SKM-1 (cell line): Measurements from ENCODE around the gene CSH1.
"Not testable (repeated sequence)": the region's sequence is repeated elsewhere in the genome, so short reads cannot be mapped to it uniquely, and the experiment has no call there.

Experiments used
- DNase-seq: peaks from one replicate; lab custom pipeline; 2025; ENCODE audit not compliant: unreplicated experiment; lab: John Stamatoyannopoulos, UW

Gene CSH1

DNA sequence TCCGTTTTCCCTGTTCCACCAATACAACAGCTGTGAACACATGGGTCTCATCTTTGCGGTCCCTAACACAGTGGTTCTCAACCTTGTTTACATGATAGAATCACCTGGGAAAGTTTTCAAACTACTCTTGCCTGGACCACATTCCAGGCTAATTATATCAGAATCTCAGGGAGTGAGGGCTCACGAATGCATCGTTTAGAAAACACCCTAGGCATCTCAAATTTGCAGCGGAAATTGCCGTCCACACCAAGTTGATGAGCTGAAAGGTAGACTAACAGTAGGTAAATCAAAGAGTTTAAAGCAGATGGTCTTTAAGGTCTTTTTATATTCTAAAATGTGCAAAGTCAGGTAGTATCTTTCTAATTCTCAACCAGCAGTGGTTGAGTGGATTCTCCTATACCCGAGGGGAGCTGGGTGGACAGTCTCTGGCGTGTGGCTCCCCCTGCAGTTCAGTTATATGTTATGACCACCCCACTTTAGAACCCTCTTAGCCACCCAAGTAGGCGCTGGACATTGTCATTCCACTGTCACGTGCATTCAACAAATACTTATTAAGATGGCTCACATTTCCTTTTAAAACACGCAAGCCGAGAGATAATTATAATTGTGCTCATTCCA lies 10.9 kb upstream of the CSH1 start:
- DNase-seq, result not testable (repeated sequence)

DNA sequence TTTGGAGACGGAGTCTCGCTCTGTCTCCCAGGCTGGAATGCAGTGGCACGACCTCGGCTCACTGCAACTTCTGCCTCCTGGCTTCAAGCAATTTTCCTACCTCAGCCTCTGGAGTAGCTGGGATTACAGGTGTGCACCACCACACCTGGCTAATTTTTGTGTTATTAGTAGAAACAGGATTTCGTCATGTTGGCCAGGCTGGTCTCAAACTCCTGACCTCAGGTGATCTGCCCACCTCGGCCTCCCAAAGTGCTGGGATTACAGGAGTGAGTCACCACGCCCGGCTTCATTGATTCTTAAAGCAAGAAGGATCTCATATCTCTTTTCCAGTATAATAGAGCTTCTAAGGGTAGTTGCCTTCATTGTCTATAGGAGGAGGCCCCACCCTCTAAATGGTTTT lies 8.4 kb upstream of the CSH1 start:
- DNase-seq, result not testable (repeated sequence)

DNA sequence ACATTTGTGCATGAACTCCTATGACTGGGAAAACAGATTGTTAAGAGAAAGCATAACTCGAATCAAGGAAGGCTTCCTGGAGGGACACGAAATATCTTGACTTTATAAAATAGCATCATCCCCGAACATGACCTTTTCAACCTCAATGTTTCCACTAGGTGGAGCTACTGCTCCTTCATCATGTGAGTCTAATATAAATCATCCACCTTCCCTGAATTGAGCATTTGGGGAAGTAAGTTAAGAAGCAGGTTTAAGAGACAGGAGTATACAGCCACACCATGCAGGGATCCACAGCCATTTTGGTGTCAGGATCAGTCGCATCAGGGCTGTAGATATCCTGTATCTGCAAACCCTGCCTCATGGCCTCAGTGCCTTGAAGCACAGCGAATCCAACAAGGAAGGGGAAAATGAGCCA lies 7.4 kb upstream of the CSH1 start:
- not testable (repeated sequence) for DNase-seq

DNA sequence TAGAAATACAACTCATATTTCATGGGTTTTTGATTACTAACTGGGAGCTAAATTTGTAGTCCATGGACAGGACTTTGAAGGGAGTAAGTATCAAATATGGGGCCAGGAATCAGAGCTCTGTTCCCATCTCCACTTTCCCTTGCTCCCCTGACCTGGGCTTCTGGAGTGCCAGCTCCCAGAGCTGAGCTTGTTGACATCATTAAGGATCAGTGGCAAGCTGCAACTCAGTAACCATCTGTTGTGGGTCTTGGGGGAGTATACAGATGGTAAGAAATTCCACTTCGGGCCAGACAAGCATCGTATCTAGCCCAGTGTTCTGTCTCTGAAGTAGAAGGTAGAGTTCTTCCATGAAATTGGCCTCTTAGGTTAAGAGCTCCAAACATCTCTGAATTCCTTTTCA lies 5.6 kb upstream of the CSH1 start:
- DNase-seq, result not testable (repeated sequence)

DNA sequence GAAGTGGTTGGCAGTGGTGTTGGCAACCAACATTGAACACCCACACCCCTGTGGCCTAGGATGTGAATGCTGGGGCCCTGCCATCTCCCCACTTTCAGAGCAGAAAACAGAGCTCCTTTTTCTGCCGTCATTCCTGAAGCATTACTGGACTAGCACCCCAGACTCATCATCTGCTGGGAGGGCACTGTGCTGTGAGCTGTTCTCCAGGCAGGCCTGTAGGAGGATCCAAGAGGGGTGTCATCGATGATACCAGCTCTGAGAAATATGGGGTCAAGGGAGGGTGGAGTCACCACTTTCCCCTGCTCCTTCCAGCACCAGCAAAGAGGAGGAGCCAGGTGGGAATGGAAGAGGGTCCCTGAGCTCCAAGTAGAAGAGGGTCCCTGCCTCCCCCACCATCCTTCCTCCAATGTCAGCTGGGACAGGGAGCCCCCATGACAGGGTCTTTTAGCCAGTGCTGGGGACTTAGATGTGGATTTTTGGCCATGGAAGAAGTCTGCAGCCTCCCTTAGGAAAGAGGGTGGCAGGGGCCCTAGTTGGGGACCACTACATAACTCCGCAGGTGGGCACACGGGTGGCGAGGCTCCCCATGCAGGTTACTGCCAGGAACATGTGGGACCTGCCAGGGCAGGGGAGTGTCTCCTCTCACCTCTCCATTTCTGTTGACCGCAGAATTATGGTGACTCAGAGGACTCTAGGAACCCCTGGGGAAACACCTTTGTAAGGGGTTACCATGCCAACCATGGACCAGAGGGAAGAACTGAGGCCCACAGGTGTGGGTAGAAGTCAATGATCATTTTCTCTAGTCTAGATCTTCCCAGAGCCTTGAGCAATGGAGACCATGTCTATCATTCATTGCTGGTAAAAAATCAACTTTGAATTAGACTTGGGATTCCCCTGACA lies 2.8 kb upstream of the CSH1 start:
- not testable (repeated sequence) for DNase-seq

DNA sequence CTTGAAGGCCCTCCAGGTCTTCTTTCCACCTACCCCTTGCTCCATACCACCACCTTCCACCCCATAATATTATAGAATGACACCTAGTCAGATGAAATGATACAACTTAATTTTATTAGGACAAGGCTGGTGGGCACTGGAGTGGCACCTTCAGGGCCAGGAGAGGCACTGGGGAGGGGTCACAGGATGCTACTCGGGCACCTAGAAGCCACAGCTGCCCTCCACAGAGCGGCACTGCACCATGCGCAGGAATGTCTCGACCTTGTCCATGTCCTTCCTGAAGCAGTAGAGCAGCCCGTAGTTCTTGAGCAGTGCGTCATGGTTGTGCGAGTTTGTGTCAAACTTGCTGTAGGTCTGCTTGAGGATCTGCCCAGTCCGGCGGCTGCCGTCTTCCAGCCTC lies 1.6 kb downstream of the CSH1 start:
- not testable (repeated sequence) for DNase-seq

DNA sequence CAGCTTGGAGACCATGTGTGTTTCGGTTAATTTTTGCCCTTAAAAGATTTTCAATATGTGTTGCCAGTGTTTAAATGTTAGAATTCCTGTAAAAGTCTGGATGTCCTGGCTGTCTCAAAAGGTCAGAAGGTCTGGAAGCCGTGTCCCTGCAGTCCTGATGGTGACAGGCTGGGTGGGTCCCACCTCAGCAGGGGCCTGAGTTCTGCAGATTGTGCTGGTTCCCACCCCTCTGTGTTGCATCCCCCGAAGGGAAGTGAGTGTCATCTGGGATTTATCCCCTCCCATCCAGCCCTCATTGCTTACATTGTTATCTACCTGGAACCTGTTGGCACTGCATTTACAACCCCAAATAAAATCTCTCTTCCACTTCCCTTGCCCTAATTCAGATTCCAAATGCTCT lies 2.4 kb downstream of the CSH1 start:
- not testable (repeated sequence) for DNase-seq

DNA sequence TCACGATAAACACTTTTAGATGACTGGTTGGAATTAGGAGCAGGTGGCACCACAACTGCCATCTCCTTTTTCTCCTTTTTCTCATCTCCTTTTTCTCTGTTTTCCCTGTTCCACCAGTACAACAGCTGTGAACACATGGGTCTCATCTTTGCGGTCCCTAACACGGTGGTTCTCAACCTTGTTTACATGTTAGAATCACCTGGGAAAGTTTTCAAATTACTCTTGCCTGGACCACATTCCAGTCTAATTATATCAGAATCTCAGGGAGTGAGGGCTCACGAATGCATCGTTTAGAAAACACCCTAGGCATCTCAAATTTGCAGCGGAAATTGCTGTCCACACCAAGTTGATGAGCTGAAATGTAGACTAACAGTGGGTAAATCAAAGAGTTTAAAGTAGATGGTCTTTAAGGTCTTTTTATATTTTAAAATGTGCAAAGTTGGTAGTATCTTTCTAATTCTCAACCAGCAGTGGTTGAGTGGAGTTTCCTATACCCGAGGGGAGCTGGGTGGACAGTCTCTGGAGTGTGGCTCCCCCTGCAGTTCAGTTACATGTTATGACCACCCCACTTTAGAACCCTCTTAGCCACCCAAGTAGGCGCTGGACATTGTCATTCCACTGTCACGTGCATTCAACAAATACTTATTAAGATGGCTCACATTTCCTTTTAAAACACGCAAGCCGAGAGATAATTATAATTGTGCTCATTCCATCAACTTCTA lies 3.9 kb downstream of the CSH1 start:
- DNase-seq, result not testable (repeated sequence)

DNA sequence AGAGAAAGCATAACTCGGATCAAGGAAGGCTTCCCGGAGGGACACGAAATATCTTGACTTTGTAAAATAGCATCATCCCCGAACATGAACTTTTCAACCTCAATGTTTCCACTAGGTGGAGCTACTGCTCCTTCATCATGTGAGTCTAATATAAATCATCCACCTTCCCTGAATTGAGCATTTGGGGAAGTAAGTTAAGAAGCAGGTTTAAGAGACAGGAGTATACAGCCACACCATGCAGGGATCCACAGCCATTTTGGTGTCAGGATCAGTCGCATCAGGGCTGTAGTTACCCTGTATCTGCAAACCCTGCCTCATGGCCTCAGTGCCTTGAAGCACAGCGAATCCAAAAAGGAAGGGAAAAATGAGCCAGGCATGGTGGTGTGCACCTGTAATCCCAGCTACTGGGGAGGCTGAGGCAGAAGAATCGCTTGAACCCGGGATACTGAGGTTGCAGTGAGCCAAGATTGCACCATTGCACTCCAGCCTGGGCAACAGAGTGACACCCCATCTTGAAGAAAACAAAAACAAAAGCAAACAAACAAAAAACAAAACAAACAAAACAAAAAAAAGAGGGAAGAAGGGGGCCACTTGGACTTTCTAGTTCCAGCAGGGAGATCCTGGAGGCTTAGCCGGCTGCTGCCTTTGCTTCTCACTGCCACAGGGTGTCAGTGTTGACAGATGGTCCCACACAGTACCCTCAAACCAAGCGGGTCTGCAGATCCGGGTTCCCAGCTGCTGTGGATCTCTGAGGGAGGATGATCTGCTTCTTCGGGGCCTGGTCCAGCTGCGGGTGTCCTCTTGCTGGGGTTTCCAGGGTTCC lies 7.1 kb downstream of the CSH1 start:
- DNase-seq, result not testable (repeated sequence)

DNA sequence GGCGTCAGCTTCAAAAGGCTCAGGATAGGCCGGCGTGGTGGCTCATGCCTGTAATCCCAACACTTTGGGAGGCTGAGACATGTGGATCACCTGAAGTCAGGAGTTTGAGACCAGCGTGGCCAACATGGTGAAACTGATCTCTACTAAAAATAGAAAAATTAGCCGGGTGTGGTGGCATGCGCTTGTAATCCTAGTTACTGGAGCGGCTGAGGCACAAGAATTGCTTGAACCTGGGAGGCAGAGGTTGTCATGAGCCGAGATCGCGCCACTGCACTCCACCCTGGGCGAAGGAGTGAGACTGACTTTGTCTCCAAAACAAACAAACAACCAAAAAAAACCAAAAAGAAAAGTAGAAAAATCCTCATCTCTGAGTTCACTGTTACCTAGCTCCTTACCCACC lies 11.3 kb downstream of the CSH1 start:
- DNase-seq, result not testable (repeated sequence)

DNA sequence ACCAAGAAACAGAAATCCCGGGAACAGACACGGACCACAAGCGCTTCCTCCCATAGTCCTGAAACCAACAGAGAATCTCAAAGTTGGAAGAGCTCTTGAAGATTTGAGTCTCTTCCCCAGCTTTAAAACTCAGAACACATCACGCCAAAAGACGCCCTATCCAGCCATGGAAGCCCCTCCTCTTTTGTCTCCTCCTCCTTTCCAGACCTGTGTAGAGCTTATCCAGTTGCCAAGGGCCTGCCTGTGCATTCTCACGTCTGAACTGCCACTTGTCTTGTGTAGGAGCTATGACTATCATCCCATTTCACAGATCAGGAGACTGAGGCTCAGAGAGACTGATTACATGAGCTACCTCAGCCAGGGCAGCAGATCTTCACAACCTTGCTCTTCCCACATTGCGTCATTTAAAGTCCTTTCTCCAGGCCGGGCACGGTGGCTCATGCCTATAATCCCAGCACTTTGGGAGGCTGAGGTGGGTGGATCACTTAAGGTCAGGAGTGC lies 13.7 kb downstream of the CSH1 start:
- not testable (repeated sequence) for DNase-seq

DNA sequence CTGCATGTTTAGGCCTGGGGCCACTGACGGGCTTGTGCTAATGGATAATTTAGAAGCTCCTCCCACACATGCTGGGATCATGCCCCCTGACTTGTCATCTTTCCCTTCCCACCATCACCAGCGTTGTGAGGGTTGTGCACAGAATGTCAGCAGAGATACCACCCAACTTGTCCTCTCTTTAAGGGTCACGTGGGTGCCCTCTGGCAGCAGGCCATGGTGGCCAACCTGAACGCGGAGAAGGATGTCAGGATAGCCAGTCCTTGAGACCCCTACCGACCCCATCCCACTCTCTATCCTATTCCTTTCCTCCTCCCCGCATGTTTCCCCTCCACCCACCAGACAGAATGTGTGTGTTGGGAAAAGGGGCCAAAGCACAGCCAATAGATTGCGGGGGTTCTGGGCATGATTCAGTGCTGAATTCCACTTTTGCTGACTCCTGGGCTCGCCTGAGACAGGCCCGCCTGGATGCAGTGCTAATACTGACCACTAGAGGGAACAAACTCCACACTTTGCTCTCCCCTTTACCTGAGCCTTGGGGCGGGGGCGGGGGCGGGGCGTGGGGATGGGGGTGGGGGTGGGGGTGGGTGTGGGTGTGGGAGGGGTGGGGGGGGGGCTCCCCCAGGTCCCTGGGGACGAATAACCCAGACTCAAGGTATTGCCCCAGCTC lies 14.3 kb downstream of the CSH1 start, which contains the start of gene GH2:
Gene GH2, minus strand, starts transcription at position 10 of the 667 bp plus-strand sequence. CDS start 143 bp downstream, outside the sequence.
- DNase-seq, result peak; percentile 42

DNA sequence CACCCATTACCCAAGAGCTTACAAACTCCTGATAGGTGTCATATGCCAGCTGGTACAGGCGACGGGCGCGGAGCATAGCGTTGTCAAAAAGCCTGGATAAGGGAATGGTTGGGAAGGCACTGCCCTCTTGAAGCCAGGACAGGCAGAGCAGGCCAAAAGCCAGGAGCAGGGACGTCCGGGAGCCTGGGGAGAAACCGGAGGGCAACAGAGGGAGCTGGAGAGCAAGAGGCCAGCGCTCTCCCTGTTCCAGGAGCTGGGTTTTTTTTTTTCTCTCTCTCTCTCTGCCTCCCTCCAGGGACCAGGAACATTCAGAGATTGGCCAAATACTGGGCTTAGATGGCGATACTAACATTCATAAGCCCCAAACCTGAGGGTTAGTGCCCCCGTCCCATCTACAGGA lies 15.0 kb downstream of the CSH1 start:
- DNase-seq, result not testable (repeated sequence)

DNA sequence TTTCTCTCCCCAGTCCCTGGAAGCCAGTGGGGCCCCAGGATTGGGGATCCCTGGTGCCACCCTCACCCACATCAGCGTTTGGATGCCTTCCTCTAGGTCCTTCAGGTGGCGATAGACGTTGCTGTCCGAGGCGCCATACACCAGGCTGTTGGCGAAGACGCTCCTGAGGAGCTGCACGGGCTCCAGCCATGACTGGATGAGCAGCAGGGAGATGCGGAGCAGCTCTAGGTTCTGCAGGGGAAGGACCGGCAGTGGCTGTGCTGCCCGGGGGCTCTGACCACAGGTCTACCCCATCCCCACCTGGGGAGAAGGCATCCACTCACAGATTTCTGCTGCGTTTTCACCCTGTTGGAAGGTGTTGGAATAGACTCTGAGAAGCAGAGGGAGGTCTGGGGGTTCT lies 15.7 kb downstream of the CSH1 start:
- no peak for DNase-seq

DNA sequence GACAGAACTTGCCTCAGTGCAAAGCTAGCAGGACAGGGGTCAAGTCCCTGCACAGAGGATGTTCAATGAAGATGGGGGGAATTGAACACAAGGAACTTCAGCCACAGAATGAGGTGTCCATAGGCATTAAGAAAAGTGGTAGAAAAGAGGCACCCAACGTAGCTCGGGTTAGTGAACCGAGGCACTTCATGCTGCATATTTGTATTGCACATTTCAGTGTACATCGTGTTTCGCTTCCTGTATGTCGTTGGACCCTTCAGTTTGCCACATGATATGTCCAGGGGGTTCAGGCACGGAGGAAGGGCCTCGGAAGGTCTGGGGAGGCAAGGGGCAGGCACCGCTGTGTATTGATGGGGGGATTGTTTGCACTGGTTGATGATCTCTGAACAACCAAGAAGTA lies 18.0 kb downstream of the CSH1 start:
- not testable (repeated sequence) for DNase-seq

DNA sequence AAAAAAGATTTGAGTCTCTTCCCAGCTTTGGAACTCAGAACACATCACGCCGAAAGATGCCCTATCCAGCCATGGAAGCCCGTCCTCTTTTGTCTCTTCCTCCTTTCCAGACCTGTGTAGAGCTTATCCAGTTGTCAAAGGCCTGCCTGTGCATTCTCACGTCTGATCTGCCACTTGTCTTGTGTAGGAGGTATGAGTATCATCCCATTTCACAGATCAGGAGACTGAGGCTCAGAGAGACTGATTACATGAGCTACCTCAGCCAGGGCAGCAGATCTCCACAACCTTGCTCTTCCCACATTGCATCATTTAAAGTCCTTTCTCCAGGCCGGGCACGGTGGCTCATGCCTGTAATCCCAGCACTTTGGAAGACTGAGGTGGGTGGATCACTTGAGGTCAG lies 21.7 kb downstream of the CSH1 start:
- not testable (repeated sequence) for DNase-seq

DNA sequence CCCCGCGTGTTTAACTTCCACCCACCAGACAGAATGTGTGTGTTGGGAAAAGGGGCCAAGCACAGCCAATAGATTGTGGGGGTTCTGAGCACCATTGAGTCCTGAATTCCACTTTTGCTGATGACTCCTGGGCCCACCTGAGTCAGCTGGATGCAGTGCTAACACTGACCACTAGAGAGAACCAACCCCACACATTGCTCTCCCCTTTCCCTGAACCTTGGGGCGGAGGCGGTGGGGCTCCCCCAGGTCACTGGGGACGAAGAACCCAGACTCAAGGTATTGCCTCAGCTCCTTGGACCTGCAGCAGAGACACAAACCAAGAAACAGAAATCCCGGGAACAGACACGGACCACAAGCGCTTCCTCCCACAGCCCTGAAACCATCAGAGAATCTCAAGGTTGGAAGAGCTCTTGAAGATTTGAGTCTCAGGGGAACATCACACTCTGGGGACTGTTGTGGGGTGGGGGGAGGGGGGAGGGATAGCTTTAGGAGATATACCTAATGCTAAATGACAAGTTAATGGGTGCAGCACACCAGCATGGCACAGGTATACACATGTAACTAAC lies 22.2 kb downstream of the CSH1 start:
- DNase-seq, result not testable (repeated sequence)

DNA sequence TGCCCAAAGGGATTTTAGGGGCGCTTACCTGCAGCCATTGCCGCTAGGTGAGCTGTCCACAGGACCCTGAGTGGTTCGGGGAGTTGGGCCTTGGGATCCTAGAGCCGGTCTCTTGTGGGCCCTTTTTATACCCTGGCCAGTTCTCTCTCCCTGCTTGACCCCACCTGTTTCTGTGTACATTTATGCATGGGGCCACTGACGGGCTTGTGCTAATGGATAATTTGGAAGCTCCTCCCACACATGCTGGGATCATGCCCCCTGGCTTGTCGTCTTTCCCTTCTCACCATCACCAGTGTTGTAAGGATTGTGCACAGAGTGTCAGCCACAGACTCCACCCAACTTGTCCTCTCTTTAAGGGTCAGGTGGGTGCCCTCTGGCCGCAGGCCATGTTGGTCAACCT lies 22.8 kb downstream of the CSH1 start, which contains the start of gene CSH2:
Gene CSH2, minus strand, starts transcription at position 101 of the 400 bp plus-strand sequence. Its CDS starts 63 bp downstream, at position 38.
- DNase-seq, result not testable (repeated sequence)

DNA sequence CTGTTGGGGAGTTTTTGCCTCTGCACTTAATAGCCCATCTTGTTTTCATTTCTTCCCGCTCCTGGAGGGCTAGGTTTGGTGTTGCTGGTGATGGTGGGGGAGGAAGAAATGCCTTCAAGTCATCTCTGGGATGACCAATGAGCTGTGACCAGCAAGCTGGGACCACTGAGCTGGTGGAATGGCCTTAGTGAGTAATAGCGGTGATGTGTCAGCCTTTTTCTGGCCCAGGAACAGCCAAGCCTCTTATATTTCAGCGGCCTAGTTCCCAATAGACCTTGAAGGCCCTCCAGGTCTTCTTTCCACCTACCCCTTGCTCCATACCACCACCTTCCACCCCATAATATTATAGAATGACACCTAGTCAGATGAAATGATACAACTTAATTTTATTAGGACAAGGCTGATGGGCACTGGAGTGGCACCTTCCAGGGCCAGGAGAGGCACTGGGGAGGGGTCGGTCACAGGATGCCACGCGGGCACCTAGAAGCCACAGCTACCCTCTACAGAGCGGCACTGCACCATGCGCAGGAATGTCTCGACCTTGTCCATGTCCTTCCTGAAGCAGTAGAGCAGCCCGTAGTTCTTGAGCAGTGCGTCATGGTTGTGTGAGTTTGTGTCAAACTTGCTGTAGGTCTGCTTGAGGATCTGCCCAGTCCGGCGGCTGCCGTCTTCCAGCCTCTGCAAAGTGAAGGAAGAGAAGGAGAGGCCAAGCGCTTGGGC lies 24.6 kb downstream of the CSH1 start:
- DNase-seq, result not testable (repeated sequence)
